GM12892 (cell line): ENCODE measurements around the gene CMC1.
"Not testable (repeated sequence)": the region's sequence is repeated elsewhere in the genome, so short reads cannot be mapped to it uniquely, and the experiment has no call there.

ENCODE experiments used
- POLR2A ChIP-seq: IDR thresholded peaks from 2 replicates; pipeline ENCODE4 v1.6.1; 2011; ENCODE audit warnings: low read depth, low read length, control low read depth
- POLR2AphosphoS5 ChIP-seq: IDR thresholded peaks from 2 replicates; pipeline ENCODE4 v1.6.1; 2011; ENCODE audit warnings: low read depth, low read length, control low read depth
- TAF1 ChIP-seq: IDR thresholded peaks from 2 replicates; pipeline ENCODE4 v1.6.1; 2011; ENCODE audit warnings: low read depth, mild to moderate bottlenecking, control low read depth, low read length, borderline replicate concordance

DNA sequence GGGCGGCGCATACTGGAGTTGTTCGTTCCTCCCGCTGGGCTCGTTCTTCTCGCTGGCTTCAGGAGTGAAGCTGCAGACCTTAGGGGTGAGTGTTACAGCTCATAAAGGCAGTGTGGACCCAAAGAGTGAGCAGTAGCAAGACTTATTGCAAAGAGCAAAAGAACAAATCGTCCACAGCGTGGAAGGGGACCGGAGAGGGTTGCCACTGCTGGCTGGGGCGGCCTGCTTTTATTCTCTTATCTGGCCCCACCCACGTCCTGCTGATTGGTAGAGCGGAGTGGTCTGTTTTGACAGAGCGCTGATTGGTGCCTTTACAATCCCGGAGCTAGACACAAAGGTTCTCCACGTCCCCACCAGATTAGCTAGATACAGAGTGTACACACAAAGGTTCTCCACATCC lies 41.8 kb upstream of the CMC1 start:
- not testable (repeated sequence) for TF ChIP-seq POLR2A, POLR2AphosphoS5, TAF1
